Smooth muscle cell (in vitro differentiated cells): ENCODE data around the gene OR52A1. TPM values are rescaled to one million over a fixed set of nuclear protein-coding genes. Genes with fewer than 3 reads are reported as not detected.

Experiments
- DNase-seq: peaks from one replicate; lab custom pipeline; 2025; ENCODE audit not compliant: unreplicated experiment; lab: John Stamatoyannopoulos, UW
- H2AFZ ChIP-seq: fragments of 200-600 bp; sonication (generic); 2 replicates; pipeline ENCODE4 v1.6.0; 2016; ENCODE audit warnings: antibody characterized with exemption, low read depth, mild to moderate bottlenecking
- H3F3A ChIP-seq: fragments of 200-600 bp; sonication (generic); 2 replicates; pipeline ENCODE4 v1.6.0; 2017; ENCODE audit warnings: antibody characterized with exemption, low read depth
- H3K27ac ChIP-seq: fragments of 200-600 bp; sonication (generic); 2 replicates; pipeline ENCODE4 v1.5.1; 2016; ENCODE audit warnings: low read depth, mild to moderate bottlenecking
- H3K27me3 ChIP-seq: fragments of 200-600 bp; sonication (generic); 2 replicates; pipeline ENCODE4 v1.6.1; 2016; ENCODE audit warnings: low read depth, mild to moderate bottlenecking
- H3K36me3 ChIP-seq: fragments of 200-600 bp; sonication (generic); 2 replicates; pipeline ENCODE4 v1.5.1; 2016; ENCODE audit warnings: low read depth
- H3K4me1 ChIP-seq: fragments of 200-600 bp; sonication (generic); 2 replicates; pipeline ENCODE4 v1.5.1; 2016; ENCODE audit warnings: low read depth
- H3K4me2 ChIP-seq: fragments of 200-600 bp; sonication (generic); 2 replicates; pipeline ENCODE4 v1.6.0; 2016; ENCODE audit warnings: mild to moderate bottlenecking
- H3K4me3 ChIP-seq: fragments of 200-600 bp; sonication (generic); 2 replicates; pipeline ENCODE4 v1.5.1; 2016; ENCODE audit warnings: mild to moderate bottlenecking
- H3K79me2 ChIP-seq: fragments of 200-600 bp; sonication (generic); 2 replicates; pipeline ENCODE4 v1.6.0; 2016; ENCODE audit warnings: low read depth, mild to moderate bottlenecking
- H3K9ac ChIP-seq: fragments of 200-600 bp; sonication (generic); 2 replicates; pipeline ENCODE4 v1.6.0; 2016; ENCODE audit warnings: low read depth
- H3K9me3 ChIP-seq: fragments of 200-600 bp; sonication (generic); replicated peaks from 2 replicates; pipeline ENCODE4 v1.5.1; 2016; ENCODE audit warnings: low read depth
- H4K20me1 ChIP-seq: fragments of 200-600 bp; sonication (generic); 2 replicates; pipeline ENCODE4 v1.6.0; 2016; ENCODE audit warnings: low read depth
- WGBS: methylation state at CpG from one replicate; pipeline ENCODE4 v1.1.7; 2016; ENCODE audit warnings: low lambda C conversion rate; 5-methylcytosine and 5-hydroxymethylcytosine counted together
- polyA plus RNA-seq: library from polyadenylated mRNA; unstranded; fragments of >200 nt; fragmentation: Nextera tagmentation; extraction: Ambion mirVana; gene quantifications from 2 replicates; pipeline ENCODE4 v1.2.1, GENCODE V29; 2016
- total RNA-seq: library from RNA; depleted of rRNA; stranded (reverse); fragments of >200 nt; gene quantifications from 2 replicates; pipeline ENCODE4 v1.2.3, GENCODE V29; 2014
- TF ChIP-seq, protein P1 (sequence below): fragments of 200-600 bp; sonication (generic); IDR thresholded peaks from 2 replicates; pipeline ENCODE4 v1.5.1; 2017; ENCODE audit warnings: borderline replicate concordance, mild to moderate bottlenecking, antibody characterized with exemption; ENCODE audit not compliant: insufficient read depth, poor library complexity, severe bottlenecking

OR52A1 gene
- not detected in 2 replicates for total RNA-seq
- not detected in 2 replicates for polyA plus RNA-seq

DNA sequence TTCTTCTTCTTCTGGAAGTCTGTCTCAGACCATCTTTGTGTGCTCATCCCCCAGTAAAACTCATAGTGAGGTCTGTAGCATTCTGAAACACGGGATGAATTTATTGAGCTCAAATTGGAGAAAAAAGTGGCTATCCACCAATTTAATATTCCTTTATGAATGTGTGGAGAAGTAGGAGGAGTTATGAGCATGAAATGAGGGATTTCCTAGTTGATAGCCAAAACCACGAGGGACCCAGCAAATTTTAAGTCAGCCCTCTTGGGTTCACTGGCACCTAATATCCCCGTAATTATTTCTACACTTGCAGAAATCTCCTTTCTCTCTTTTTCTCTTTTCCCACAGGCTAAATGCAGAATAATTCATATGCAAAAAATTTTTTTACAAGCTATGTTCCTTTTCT lies at the start of gene OR52A1:
Gene OR52A1, minus strand, starts transcription at position 101 of the 400 bp plus-strand sequence. CDS start 2,388 bp downstream, outside the sequence.
- Histone ChIP-seq H3K4me3 (no peak within 1 kb of the TSS), H3K79me2 (no peaks in the 10 kb centered on the region)

DNA sequence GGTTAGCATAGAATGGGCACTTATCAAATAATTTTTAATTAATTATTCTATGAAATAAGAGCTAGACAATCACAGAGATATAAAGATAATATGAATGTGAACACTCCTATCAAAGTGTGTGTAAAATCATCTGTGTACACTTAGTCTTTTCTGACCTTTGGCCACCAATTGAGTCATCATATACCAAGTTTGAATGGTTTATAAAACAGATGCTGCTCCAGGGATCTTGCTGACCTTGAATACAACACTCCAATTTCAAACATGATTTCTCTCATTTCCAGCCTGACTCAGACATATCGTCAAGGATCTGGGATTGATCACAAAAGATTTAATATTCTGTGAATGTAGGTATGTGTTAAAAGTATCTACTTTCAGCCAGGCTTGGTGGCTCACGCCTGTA lies 48.8 kb upstream of the OR52A1 start:
- Histone ChIP-seq H3K9ac (no peak overlapping the region), H3F3A (no peaks in the 10 kb centered on the region), H3K27me3 (no peaks in the 10 kb centered on the region), H3K4me2 (no peak overlapping the region), H4K20me1 (no peaks in the 10 kb centered on the region), H3K4me3 (no peak overlapping the region), H3K9me3 (no peaks in the 10 kb centered on the region), H3K4me1 (no peaks in the 10 kb centered on the region), H2AFZ (no peak overlapping the region), H3K79me2 (no peaks in the 10 kb centered on the region), H3K36me3 (no peaks in the 10 kb centered on the region), H3K27ac (no peak overlapping the region)
- no peak for DNase-seq
- TF ChIP-seq, protein P1, sequence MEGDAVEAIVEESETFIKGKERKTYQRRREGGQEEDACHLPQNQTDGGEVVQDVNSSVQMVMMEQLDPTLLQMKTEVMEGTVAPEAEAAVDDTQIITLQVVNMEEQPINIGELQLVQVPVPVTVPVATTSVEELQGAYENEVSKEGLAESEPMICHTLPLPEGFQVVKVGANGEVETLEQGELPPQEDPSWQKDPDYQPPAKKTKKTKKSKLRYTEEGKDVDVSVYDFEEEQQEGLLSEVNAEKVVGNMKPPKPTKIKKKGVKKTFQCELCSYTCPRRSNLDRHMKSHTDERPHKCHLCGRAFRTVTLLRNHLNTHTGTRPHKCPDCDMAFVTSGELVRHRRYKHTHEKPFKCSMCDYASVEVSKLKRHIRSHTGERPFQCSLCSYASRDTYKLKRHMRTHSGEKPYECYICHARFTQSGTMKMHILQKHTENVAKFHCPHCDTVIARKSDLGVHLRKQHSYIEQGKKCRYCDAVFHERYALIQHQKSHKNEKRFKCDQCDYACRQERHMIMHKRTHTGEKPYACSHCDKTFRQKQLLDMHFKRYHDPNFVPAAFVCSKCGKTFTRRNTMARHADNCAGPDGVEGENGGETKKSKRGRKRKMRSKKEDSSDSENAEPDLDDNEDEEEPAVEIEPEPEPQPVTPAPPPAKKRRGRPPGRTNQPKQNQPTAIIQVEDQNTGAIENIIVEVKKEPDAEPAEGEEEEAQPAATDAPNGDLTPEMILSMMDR: no peak
- 87% methylated on average over 2 of the region's 2 CpGs for WGBS

More for the DNA sequence above, at the start of gene OR52A1:
- TF ChIP-seq, protein P1: no peak
- DNase-seq: no peak
- Histone ChIP-seq H3K4me2 (no peak within 1 kb of the TSS), H3K27me3 (no peaks in the 10 kb centered on the region), H3K9ac (no peak within 1 kb of the TSS), H3K36me3 (no peaks in the 10 kb centered on the region), H2AFZ (no peak within 1 kb of the TSS), H3F3A (no peaks in the 10 kb centered on the region), H3K9me3 (no peaks in the 10 kb centered on the region), H4K20me1 (no peaks in the 10 kb centered on the region), H3K4me1 (no peaks in the 10 kb centered on the region), H3K27ac (no peak within 1 kb of the TSS)
- WGBS: 88% methylated on average over 3 of the region's 3 CpGs

DNA sequence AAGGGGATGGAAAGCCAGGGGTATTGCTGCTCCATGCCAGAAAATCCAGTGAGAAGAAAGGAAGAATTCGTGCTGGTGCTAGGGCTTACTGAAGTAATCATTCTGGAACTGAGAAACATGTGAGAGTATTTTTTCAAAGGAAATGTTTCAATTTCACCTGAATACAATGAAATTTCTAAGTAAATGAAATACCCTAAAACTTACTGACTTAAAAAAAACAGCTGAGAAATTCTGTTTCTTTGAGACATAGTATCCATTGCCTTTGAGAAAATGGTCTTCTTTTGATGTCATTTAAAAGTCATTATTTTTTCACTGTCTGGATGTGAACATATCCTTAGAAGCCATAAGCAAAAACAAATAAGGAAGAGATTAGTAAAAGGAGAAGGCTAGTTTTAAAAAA lies 46.0 kb upstream of the OR52A1 start, which contains the start of gene OR51V1:
Gene OR51V1, minus strand, starts transcription at position 101 of the 400 bp plus-strand sequence. Its CDS starts 0 bp downstream, at position 101.
- no peak for DNase-seq
- TF ChIP-seq, protein P1: no peak
- Histone ChIP-seq H4K20me1 (no peaks in the 10 kb centered on the region), H3K9ac (no peak within 1 kb of the TSS), H3K9me3 (no peaks in the 10 kb centered on the region), H2AFZ (no peak within 1 kb of the TSS), H3K36me3 (no peaks in the 10 kb centered on the region), H3K4me3 (no peak within 1 kb of the TSS), H3K27me3 (no peaks in the 10 kb centered on the region), H3K4me1 (no peaks in the 10 kb centered on the region), H3K4me2 (no peak within 1 kb of the TSS), H3F3A (no peaks in the 10 kb centered on the region), H3K79me2 (no peaks in the 10 kb centered on the region), H3K27ac (no peak within 1 kb of the TSS)
- 76% methylated on average over 1 of the region's 1 CpG for WGBS

DNA sequence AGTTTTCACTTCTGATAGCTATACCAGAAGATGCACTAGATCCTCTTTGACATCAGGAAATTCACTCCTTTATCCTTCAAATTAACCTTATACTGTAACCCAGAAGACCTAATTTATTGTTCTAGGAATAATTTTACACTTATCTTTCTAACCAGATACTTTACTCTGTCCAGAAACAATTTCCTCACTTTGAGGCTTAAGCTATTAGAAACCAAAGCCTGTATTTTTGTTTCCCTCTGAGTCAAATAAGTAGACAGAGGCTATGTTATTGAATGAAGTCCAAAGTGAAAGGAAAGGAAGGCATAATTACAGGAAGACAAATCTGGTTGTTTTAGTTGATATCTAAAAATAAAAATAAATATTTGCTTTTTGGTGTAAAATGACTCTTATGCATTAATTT lies 43.7 kb upstream of the OR52A1 start:
- H3K9ac ChIP-seq: no peak overlapping the region
- no peak overlapping the region for H3K4me3 ChIP-seq
- no peaks in the 10 kb centered on the region for H3K79me2 ChIP-seq
- H3K9me3 ChIP-seq: no peaks in the 10 kb centered on the region
- no peaks in the 10 kb centered on the region for H3K27me3 ChIP-seq
- DNase-seq: no peak
- TF ChIP-seq, protein P1: no peak
- H3F3A ChIP-seq: no peaks in the 10 kb centered on the region
- no peaks in the 10 kb centered on the region for H3K4me1 ChIP-seq
- H2AFZ ChIP-seq: no peak overlapping the region
- H4K20me1 ChIP-seq: no peaks in the 10 kb centered on the region
- no peak overlapping the region for H3K4me2 ChIP-seq
- H3K27ac ChIP-seq: no peak overlapping the region
- no peaks in the 10 kb centered on the region for H3K36me3 ChIP-seq
